GM18870 (cell line): ENCODE measurements around the gene TNNI3.
"Not testable (repeated sequence)": the region's sequence is repeated elsewhere in the genome, so short reads cannot be mapped to it uniquely, and the experiment has no call there.

Experiments used
- ATAC-seq: cut with Tn5 transposase; IDR thresholded peaks from one replicate; pipeline ENCODE4 v1.9.1; 2021; ENCODE audit warnings: moderate library complexity; ENCODE audit not compliant: unreplicated experiment

Gene TNNI3

DNA sequence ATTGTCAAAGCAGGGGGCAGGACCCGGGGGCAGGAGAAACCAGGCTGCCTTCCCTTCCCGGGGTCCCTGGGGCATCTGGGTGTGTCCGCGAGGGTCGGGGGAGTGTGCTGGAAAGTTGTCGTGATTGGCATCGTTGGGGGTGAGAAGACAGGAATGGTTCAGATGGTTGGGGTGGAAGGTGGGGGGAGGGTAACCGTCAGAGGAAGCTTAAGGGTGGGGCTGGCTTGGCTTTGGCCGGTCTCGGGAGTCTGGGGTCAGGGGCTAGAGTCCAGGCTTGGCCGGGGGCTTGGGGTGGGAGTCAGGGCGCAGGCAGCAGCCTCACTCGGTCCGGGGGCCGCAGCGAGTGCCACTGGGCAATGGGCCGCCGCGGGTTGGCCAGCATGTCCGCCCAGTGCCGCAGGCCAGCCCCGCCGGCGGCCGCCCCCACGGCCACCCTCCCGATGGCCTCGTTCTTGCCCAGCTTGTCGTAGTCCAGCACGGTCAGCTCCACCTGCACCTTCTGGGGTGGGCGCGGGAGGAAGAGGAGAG, 15.7 kb upstream of the TNNI3 start:
- ATAC-seq = no peak

DNA sequence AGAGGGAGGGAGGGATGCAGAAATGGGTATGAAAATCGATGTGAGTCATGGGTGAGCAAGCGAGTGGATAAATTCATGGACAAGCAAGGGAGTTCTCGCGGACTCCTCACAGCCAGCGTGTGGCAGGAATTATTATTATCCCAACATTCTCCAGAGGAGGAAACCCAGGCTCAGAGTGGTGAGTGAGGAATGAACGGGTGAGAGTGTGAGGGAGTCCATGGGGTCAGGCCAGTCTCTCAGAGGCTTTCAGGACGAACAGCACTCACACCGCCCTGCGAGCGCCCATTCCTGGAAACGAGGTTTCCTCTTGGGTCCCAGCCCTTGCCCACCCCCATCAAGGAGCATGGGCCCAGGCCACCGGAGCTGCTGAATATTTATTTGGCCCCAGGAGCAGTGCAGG, 15.2 kb upstream of the TNNI3 start:
- ATAC-seq = no peak

DNA sequence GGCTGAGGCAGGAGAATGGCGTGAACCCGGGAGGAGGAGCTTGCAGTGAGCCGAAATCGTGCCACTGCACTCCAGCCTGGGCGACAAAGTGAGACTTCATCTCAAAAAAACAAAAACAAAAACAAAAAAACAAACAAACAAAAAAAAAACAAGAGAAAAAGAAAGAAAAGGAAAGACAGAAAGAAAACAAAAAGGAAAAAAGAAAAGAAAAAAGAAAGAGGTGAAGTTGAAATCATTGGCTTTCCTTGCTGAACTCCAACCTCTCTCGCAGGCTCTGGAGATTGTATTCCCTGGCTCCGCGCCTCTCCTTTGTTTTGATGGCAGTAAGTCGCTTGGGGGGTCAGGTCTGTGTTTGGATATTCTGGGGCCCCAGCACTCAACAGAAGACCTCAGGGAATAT, 14.8 kb upstream of the TNNI3 start:
- not testable (repeated sequence) for ATAC-seq

DNA sequence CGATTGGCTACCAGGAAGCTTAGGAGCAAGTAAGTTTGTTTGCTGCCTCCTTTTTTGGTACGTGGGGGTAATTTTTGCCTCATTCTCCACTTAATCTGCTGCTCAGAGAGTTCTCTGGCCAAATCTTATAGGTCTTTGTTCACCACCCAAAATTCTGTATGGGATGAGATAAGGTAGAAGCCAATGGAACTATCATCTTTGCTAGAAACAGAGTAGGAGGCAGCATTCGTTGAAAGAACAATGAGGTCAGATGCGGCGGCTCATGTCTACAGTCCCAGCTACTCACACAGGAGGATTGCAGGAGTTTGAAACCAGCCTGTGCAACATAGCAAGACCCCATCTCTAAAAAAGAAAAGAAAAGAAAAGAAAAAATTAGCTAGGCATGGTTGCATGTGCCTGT, 13.9 kb upstream of the TNNI3 start:
- ATAC-seq = no peak

- ATAC-seq = no peak
Measured at GRCh38 chr19:55169136-55169535, 11.6 kb upstream of the TNNI3 start.

- ATAC-seq = peak; percentile 58
Measured at GRCh38 chr19:55166530-55167268, 9.2 kb upstream of the TNNI3 start, which contains the start of gene DNAAF3. DNAAF3 (minus strand) TSS chr19:55166613; CDS start chr19:55166413, 200 bp downstream.

- ATAC-seq = no peak
Measured at GRCh38 chr19:55165952-55166529, 8.5 kb upstream of the TNNI3 start.

- no peak for ATAC-seq
Measured at GRCh38 chr19:55161571-55162322, 4.2 kb upstream of the TNNI3 start.

- no peak for ATAC-seq
Measured at GRCh38 chr19:55160986-55161365, 3.4 kb upstream of the TNNI3 start.

- ATAC-seq = no peak
Measured at GRCh38 chr19:55160128-55160985, 2.8 kb upstream of the TNNI3 start.

GRCh38 chr19:55158848-55159749, 1.6 kb upstream of the TNNI3 start:
- no peak for ATAC-seq

- no peak for ATAC-seq
Measured at GRCh38 chr19:55158423-55158822, 891 bp upstream of the TNNI3 start.

DNA sequence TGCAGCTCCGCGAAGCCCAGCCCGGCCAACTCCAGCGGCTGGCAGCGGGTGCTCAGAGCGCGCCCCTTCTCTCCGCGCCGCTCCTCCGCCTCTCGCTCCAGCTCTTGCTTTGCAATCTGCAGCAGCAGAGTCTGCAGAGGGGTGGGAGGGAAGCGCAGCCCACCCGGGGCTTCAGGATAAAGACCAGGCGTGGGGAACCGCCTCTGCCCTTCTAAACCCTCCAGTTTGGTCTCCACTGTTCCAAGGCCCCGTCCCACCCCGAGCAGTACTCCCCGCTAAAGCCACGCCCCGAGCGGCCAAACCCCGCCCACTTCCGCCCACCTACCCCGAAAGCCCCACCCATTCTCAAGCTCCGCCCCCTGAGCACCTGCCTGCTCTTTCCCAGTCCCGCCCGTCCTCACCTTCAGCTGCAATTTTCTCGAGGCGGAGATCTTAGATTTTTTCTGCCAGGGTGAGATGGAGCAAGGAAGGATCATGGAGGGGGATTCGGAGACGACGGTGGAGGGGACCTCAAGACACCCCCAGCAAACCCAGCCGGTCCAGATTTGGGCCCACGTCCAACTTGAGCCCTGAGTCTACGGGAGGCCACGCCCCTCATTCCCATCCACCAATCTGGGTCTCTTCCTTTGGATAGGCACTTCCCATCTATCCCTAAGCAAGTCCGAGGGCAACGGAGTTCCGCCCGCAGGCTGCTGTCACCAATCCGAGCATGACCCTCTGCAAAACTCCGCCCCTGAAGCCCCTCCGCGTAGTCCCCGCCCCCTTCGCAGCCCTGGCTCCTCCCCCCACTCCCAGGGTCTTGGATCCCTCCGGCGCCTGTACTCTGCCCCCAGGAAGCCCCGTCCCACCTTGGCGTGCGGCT, 1.1 kb downstream of the TNNI3 start:
- no peak for ATAC-seq

GRCh38 chr19:55155784-55156183, 1.7 kb downstream of the TNNI3 start:
- ATAC-seq = not testable (repeated sequence)

DNA sequence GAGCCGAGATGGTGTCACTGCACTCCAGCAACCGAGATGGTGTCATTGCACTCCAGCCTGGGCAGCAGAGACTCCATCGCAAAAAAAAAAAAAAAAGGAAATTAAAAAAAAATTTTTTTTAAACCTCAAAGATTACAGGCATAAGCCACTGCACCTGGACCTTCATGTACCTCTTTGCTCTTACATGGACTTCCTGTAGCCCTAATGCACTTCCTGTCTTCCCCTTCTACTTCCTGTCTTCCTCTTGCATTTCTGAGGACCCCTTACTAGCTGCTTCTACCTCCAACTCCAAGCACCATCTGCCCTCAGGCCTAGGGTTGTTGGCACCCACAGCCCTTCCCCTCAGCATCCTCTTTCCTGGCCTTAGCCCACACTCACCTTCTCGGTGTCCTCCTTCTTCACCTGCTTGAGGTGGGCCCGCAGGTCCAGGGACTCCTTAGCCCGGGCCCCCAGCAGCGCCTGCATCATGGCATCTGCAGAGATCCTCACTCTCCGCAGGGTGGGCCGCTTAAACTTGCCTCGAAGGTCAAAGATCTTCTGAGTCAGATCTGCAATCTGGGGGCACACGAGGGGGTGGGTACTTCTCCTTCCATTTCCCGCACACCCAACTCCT, 3.8 kb downstream of the TNNI3 start:
- no peak for ATAC-seq

DNA sequence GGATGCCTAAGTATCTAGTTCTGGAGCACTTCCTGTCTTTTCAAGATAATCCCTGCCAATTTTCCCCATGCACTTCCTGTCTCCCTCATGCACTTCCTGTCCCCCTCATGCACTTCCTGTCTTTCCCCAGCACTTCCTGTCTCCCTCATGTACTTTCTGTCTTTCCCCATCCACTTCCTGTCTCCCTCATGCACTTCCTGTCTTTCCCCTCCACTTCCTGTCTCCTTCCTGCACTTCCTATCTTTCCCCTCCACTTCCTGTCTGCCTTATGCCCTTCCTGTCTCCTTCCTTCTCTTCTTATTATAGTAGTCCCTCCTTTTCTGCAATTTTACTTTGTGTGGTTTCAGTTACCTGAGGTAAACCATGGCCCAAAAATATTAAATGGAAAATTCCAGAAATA, 5.5 kb downstream of the TNNI3 start:
- ATAC-seq = no peak

DNA sequence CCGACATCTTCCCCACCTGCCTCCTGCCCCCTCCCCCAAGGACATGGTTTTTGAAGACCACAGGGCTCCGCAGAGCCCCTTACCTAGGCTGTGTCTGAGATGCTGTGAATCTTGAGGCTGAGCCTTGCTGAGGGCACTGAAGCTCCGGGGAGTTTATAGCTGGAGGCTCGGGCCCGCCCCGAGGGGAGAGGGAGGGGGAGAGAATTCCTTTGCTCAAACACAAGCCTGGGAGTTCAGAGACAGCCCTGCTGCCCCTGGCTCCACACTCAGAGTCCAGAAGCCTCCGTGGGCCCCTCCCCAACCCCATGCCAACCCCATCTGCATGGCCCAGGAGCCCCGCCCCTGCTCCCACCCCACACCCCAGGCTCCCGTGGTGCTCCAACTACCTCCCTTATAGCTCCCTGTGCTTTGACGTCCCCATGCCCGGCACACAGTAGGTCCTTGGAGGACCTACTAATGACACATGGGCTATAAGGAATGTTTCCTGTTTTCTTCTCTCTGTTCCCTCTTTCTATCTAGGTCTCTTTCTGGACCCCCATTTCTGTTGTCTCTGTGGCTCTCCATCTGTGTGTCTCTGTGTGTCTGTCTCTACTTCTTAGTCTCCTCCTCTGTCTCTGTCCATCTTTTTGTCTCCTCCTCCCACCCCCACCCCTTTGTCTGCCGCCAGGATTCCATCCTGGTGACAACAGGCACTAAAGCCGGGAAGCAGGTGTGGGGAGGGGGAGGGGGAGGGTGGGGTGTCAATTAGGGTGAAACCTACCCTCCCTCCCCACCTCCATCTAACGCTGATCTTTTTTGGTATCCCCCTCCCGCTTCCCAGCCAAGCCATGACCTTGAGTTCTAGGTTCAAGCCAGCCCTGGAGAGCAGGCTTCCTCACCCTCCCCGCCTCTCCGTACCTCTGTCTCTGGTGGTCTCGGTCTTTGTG, 8.2 kb downstream of the TNNI3 start, which contains the start of gene TNNT1:
Gene TNNT1, minus strand, starts transcription at position 129 of the 926 bp plus-strand sequence. CDS start 2,049 bp downstream, outside the sequence.
- ATAC-seq = no peak
